ENCODE data around the gene NAAA. TPM values are rescaled to one million over a fixed set of nuclear protein-coding genes. Genes with fewer than 3 reads are reported as not detected.

Gene NAAA
- 10.7 and 20.2 TPM in 2 replicates for total RNA-seq (ENCODE audit: low replicate concordance)
- long read RNA-seq, transcript NAAA-201 (11 exons, 1,900 nt), result major isoform, 18 of 51 reads
- long read RNA-seq, transcript NAAA-206 (9 exons, 1,300 nt), result minor isoform, 10 of 51 reads
- long read RNA-seq, partial matches to known transcripts, result 0 of 51 reads
- long read RNA-seq, other reads (novel, unspliced or antisense), result 21 of 51 reads

DNA sequence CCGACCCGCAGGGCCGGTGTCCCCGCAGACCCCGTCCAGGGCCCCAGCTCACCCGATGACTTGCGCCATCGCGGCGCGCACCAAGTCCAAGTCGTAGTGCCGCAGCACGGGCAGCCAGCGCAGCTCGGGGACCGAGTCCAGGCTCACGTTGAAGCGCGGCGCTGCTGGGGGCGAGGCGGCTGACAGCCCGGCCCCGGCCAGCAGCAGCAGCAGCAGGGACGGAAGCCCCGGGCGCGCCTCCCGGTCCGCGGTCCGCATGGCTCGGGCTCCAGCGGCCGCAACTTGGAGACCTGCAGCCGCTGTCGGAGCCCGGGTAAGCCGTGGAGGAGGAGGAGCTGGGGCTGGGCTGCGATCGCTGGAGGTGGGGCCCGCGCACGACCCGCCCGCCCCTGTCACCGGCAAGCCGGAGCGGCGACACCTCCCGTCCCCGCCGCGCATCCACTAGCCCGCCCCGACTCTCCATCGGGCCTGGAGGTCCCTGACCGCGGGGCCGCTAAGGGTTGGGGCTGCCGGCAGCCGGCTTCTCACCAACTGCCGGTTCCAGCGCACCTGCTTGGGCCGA, at the start of gene NAAA:
Gene NAAA (minus strand): TSS at position 322 of the 562 bp plus-strand sequence. CDS start 64 bp downstream, at position 258.
- Mint-ChIP-seq H3K4me1 (ENCODE audit: unreplicated experiment) (peaks cover 6% of the 10 kb centered on the region), H3K36me3 (peaks cover 10% of the 10 kb centered on the region), H3K9me3 (no peaks in the 10 kb centered on the region), H3K4me3 (peak within 1 kb of the TSS; percentile 94), H3K27ac (peak within 1 kb of the TSS; percentile 89), H3K27me3 (no peaks in the 10 kb centered on the region)
- TF ChIP-seq, protein P1, sequence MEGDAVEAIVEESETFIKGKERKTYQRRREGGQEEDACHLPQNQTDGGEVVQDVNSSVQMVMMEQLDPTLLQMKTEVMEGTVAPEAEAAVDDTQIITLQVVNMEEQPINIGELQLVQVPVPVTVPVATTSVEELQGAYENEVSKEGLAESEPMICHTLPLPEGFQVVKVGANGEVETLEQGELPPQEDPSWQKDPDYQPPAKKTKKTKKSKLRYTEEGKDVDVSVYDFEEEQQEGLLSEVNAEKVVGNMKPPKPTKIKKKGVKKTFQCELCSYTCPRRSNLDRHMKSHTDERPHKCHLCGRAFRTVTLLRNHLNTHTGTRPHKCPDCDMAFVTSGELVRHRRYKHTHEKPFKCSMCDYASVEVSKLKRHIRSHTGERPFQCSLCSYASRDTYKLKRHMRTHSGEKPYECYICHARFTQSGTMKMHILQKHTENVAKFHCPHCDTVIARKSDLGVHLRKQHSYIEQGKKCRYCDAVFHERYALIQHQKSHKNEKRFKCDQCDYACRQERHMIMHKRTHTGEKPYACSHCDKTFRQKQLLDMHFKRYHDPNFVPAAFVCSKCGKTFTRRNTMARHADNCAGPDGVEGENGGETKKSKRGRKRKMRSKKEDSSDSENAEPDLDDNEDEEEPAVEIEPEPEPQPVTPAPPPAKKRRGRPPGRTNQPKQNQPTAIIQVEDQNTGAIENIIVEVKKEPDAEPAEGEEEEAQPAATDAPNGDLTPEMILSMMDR (conservative IDR thresholded peaks at IDR 0.05), result no peak
- peak; percentile 74 for DNase-seq (ENCODE audit: extremely low spot score, unreplicated experiment)

GRCh38 chr4:75989846-75990528, 49.2 kb upstream of the NAAA start:
- peak overlapping the region; percentile 74 for H3K27ac Mint-ChIP-seq
- peaks cover 16% of the 10 kb centered on the region for H3K36me3 Mint-ChIP-seq
- peaks cover 7% of the 10 kb centered on the region for H3K27me3 Mint-ChIP-seq
- H3K4me3 Mint-ChIP-seq, result peak overlapping the region; percentile 92
- H3K4me1 Mint-ChIP-seq (ENCODE audit: unreplicated experiment), result peaks cover 18% of the 10 kb centered on the region
- H3K9me3 Mint-ChIP-seq, result no peaks in the 10 kb centered on the region
- no peak for DNase-seq (ENCODE audit: extremely low spot score, unreplicated experiment)
- TF ChIP-seq, protein P1 (conservative IDR thresholded peaks at IDR 0.05), result no peak

GRCh38 chr4:75985116-75985515, 44.3 kb upstream of the NAAA start:
- H3K4me1 Mint-ChIP-seq (ENCODE audit: unreplicated experiment), result peaks cover 18% of the 10 kb centered on the region
- DNase-seq (ENCODE audit: extremely low spot score, unreplicated experiment), result no peak
- no peaks in the 10 kb centered on the region for H3K27me3 Mint-ChIP-seq
- TF ChIP-seq, protein P1 (conservative IDR thresholded peaks at IDR 0.05), result no peak
- peaks cover 38% of the 10 kb centered on the region for H3K36me3 Mint-ChIP-seq
- no peak overlapping the region for H3K4me3 Mint-ChIP-seq
- H3K9me3 Mint-ChIP-seq, result no peaks in the 10 kb centered on the region
- H3K27ac Mint-ChIP-seq, result no peak overlapping the region

GRCh38 chr4:75980576-75980975, 39.8 kb upstream of the NAAA start:
- Mint-ChIP-seq H3K27ac (no peak overlapping the region), H3K9me3 (peaks cover 5% of the 10 kb centered on the region), H3K4me3 (no peak overlapping the region), H3K4me1 (ENCODE audit: unreplicated experiment) (no peaks in the 10 kb centered on the region), H3K27me3 (no peaks in the 10 kb centered on the region), H3K36me3 (peaks cover 44% of the 10 kb centered on the region)
- no peak for DNase-seq (ENCODE audit: extremely low spot score, unreplicated experiment)
- TF ChIP-seq, protein P1 (conservative IDR thresholded peaks at IDR 0.05), result no peak

GRCh38 chr4:75976177-75976576, 35.4 kb upstream of the NAAA start:
- Mint-ChIP-seq H3K27ac (no peak overlapping the region), H3K4me1 (ENCODE audit: unreplicated experiment) (no peaks in the 10 kb centered on the region), H3K4me3 (no peak overlapping the region), H3K27me3 (no peaks in the 10 kb centered on the region), H3K9me3 (peaks cover 5% of the 10 kb centered on the region), H3K36me3 (peaks cover 44% of the 10 kb centered on the region)
- DNase-seq (ENCODE audit: extremely low spot score, unreplicated experiment), result no peak
- TF ChIP-seq, protein P1 (conservative IDR thresholded peaks at IDR 0.05), result no peak

Measured in type B pancreatic cell (in vitro differentiated cells).